ENCODE data around the gene KIAA1614. TPM values are rescaled to one million over a fixed set of nuclear protein-coding genes. Genes with fewer than 3 reads are reported as not detected.
"Not testable (repeated sequence)": the region's sequence is repeated elsewhere in the genome, so short reads cannot be mapped to it uniquely, and the experiment has no call there.

KIAA1614 gene
- total RNA-seq, 4 donors from 2014 or later, result 2.5 to 7.7 (median 5.1) TPM

- no peak for DNase-seq (ENCODE audit: low spot score)
- no peak for ATAC-seq (ENCODE audit: low FRiP score)
- TF ChIP-seq CTCF (IDR thresholded peaks at IDR 0.05), result no peak
Measured at GRCh38 chr1:180961622-180962021, 48.9 kb downstream of the KIAA1614 start.

GRCh38 chr1:180962178-180962577, 49.5 kb downstream of the KIAA1614 start:
- TF ChIP-seq CTCF (IDR thresholded peaks at IDR 0.05), result no peak
- ATAC-seq (ENCODE audit: low FRiP score), result no peak
- DNase-seq (ENCODE audit: low spot score), result no peak

GRCh38 chr1:180964056-180964455, 51.4 kb downstream of the KIAA1614 start:
- no peak for TF ChIP-seq CTCF (IDR thresholded peaks at IDR 0.05)
- ATAC-seq (ENCODE audit: low FRiP score), result no peak
- DNase-seq (ENCODE audit: low spot score), result no peak

- DNase-seq (ENCODE audit: low spot score), result no peak
- peak; percentile 16 for ATAC-seq (ENCODE audit: low FRiP score)
- TF ChIP-seq CTCF (IDR thresholded peaks at IDR 0.05), result no peak
Measured at GRCh38 chr1:180964595-180964994, 51.9 kb downstream of the KIAA1614 start.

GRCh38 chr1:180966312-180966711, 53.6 kb downstream of the KIAA1614 start:
- DNase-seq (ENCODE audit: low spot score) (no peak), ATAC-seq (ENCODE audit: low FRiP score) (no peak)
- TF ChIP-seq CTCF (IDR thresholded peaks at IDR 0.05), result no peak

GRCh38 chr1:180966744-180967536, 54.2 kb downstream of the KIAA1614 start:
- no peak for TF ChIP-seq CTCF (IDR thresholded peaks at IDR 0.05)
- ATAC-seq (ENCODE audit: low FRiP score) (no peak), DNase-seq (ENCODE audit: low spot score) (no peak)

GRCh38 chr1:180967558-180967957, 54.9 kb downstream of the KIAA1614 start:
- DNase-seq (ENCODE audit: low spot score), result no peak
- no peak for TF ChIP-seq CTCF (IDR thresholded peaks at IDR 0.05)
- no peak for ATAC-seq (ENCODE audit: low FRiP score)

- DNase-seq (ENCODE audit: low spot score); ATAC-seq (ENCODE audit: low FRiP score): not testable (repeated sequence)
Measured at GRCh38 chr1:180968834-180969233, 56.1 kb downstream of the KIAA1614 start.

All from omental fat pad (tissue), 4 donors.